Measurements from ENCODE around the gene SAAL1.

SAAL1 gene

DNA sequence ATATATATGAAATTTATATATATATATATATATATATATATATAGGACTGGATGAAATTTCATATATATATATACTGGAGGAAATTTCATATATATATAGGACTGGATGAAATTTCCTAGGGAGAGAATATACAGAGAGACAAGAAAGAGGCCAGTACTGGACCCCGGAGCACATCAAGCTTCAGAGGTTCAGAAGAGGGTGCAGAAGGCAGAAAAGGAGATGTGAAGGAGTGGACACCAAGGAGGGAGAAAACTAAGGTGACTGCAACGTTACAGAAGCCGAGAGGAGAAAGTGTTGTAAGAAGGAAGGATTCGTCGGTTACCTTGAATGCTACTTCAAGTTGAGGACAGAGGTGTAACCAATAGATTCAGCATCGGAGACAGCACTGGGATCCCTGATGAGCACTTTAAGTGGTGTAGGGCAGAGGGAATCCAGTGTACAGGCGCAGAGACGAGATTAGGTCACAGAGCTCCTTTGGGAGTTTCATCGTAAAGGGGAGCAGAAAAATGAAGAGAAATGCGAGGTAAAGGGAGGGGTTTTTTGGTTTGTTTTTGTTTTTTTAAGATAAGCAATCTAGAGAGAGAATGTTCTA is 51.3 kb downstream of the SAAL1 start:
- TF ChIP-seq, protein P1, sequence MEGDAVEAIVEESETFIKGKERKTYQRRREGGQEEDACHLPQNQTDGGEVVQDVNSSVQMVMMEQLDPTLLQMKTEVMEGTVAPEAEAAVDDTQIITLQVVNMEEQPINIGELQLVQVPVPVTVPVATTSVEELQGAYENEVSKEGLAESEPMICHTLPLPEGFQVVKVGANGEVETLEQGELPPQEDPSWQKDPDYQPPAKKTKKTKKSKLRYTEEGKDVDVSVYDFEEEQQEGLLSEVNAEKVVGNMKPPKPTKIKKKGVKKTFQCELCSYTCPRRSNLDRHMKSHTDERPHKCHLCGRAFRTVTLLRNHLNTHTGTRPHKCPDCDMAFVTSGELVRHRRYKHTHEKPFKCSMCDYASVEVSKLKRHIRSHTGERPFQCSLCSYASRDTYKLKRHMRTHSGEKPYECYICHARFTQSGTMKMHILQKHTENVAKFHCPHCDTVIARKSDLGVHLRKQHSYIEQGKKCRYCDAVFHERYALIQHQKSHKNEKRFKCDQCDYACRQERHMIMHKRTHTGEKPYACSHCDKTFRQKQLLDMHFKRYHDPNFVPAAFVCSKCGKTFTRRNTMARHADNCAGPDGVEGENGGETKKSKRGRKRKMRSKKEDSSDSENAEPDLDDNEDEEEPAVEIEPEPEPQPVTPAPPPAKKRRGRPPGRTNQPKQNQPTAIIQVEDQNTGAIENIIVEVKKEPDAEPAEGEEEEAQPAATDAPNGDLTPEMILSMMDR (conservative IDR thresholded peaks at IDR 0.05; ENCODE audit: low read depth, low read length) = no peak
- no peak overlapping the region for H3K4me3 ChIP-seq (ENCODE audit: low read depth, low read length)
- DNase-seq (ENCODE audit: low read depth) = no peak

DNA sequence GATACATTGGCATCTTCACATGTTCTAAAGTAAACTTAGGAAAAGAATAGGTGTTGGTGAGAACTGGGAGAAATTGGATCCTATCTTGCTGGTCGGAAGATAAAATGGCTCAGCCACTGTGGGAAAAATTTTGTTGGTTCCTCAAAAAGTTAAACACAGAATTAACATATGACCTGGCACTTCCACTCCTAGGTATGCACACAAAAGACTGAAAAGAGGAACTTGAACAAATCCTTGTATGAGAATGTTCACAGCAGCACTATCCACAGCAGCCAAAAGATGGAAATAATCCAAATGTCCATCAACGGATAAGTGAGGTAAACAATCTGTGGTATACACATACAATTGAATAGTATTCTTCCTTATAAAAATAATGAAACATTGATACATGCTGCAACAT is 55.0 kb downstream of the SAAL1 start:
- TF ChIP-seq, protein P1 (conservative IDR thresholded peaks at IDR 0.05; ENCODE audit: low read depth, low read length) = no peak
- DNase-seq (ENCODE audit: low read depth) = no peak
- H3K4me3 ChIP-seq (ENCODE audit: low read depth, low read length) = no peak overlapping the region

DNA sequence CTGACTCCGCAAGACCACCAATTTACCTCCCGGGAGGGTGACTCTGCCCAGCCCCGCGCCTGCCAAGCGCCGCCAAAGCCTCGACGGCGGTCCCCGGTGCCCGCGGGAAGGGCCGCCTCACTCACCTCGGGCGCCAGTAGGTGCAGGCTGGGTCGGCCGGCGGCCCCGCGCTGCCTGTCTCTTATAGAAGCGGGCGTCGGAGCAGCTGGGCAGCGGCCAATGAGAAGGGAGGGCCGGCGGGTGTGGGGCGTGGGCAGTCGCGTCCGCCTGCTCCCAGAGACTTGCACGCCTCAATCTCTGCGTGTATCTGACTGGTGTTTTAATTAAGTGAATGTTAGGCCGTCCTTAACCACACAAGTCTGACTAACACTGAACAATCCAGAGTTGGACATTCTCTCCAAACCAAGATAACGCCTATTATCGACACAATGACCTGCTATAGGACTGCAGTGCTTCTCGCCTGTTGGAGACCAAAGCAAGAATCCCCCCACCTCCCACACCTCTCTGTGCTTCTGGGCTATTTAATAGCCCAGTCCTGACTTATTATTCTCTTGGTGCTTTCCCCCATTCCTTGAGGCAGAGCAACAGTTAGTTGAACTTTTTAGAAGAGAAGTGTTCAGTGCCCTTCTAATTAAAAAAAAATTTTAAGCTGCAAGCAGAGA is 59.6 kb downstream of the SAAL1 start, which contains the start of gene TPH1:
TPH1 (minus strand) TSS at position 154 of the 662 bp plus-strand sequence. CDS start 5,507 bp downstream, outside the sequence.
- TF ChIP-seq, protein P1 (conservative IDR thresholded peaks at IDR 0.05; ENCODE audit: low read depth, low read length) = no peak
- peak; percentile 27 for DNase-seq (ENCODE audit: low read depth)
- no peak within 1 kb of the TSS for H3K4me3 ChIP-seq (ENCODE audit: low read depth, low read length)

GRCh38 chr11:18036456-18036855 is 69.4 kb downstream of the SAAL1 start:
- DNase-seq (ENCODE audit: low read depth) = no peak
- TF ChIP-seq, protein P1 (conservative IDR thresholded peaks at IDR 0.05; ENCODE audit: low read depth, low read length) = no peak
- H3K4me3 ChIP-seq (ENCODE audit: low read depth, low read length) = no peak overlapping the region
